Activated naive CD8-positive, alpha-beta T cell treated with anti-CD3 and anti-CD28 coated beads, Interleukin-2, amount 10 ng/mL, durations not matched to agents 7 days and 5 days (primary cell): ENCODE measurements around the gene BOD1L1. TPM values are rescaled to one million over a fixed set of nuclear protein-coding genes. Genes with fewer than 3 reads are reported as not detected.

Experiments
- ATAC-seq: fragments of 150-1000 bp; cut with Tn5 transposase; one replicate; pipeline ENCODE4 v1.10.0; 2021; ENCODE audit warnings: low read depth, moderate library complexity
- POLR2A ChIA-PET: fragments of 350-600 bp; sonication (Branson Sonifier 250); formaldehyde crosslinking; loops from one replicate; lab custom pipeline; 2021; ENCODE audit warnings: antibody characterized with exemption; lab: Charles Lee
- DNase-seq: peaks from one replicate; pipeline ENCODE4 v3.0.0; 2021
- H3K27ac Mint-ChIP-seq: one replicate; pipeline ENCODE4 v1.8.0; 2022; ENCODE audit warnings: mild to moderate bottlenecking, mixed read lengths
- H3K27me3 Mint-ChIP-seq: one replicate; pipeline ENCODE4 v1.8.0; 2022; ENCODE audit warnings: mild to moderate bottlenecking, moderate library complexity, mixed read lengths
- H3K36me3 Mint-ChIP-seq: one replicate; pipeline ENCODE4 v1.8.0; 2021; ENCODE audit warnings: mild to moderate bottlenecking, mixed read lengths
- H3K4me1 Mint-ChIP-seq: one replicate; pipeline ENCODE4 v1.8.0; 2021; ENCODE audit warnings: mixed read lengths
- H3K4me3 Mint-ChIP-seq: one replicate; pipeline ENCODE4 v1.8.0; 2022; ENCODE audit warnings: mild to moderate bottlenecking, moderate library complexity, mixed read lengths
- H3K9me3 Mint-ChIP-seq: one replicate; pipeline ENCODE4 v1.8.0; 2021; ENCODE audit warnings: mixed read lengths
- total RNA-seq, 2 experiments: library from RNA; stranded (reverse); gene quantifications; one replicate each; pipeline ENCODE4 v1.2.3, GENCODE V29; 2021

BOD1L1 gene
- total RNA-seq, 2 experiments from 2014 or later: 50.6 to 52.5 TPM

GRCh38 chr4:13528821-13529127 lies 98.8 kb downstream of the BOD1L1 start:
- Mint-ChIP-seq H3K27me3 (peaks cover 91% of the 10 kb centered on the region), H3K4me3 (peak overlapping the region; percentile 50), H3K9me3 (peaks cover 8% of the 10 kb centered on the region), H3K27ac (peak overlapping the region; percentile 70), H3K36me3 (peaks cover 2% of the 10 kb centered on the region), H3K4me1 (peaks cover 19% of the 10 kb centered on the region)
- ATAC-seq (no peak), DNase-seq (no peak)
- POLR2A ChIA-PET: no interaction called here

DNA sequence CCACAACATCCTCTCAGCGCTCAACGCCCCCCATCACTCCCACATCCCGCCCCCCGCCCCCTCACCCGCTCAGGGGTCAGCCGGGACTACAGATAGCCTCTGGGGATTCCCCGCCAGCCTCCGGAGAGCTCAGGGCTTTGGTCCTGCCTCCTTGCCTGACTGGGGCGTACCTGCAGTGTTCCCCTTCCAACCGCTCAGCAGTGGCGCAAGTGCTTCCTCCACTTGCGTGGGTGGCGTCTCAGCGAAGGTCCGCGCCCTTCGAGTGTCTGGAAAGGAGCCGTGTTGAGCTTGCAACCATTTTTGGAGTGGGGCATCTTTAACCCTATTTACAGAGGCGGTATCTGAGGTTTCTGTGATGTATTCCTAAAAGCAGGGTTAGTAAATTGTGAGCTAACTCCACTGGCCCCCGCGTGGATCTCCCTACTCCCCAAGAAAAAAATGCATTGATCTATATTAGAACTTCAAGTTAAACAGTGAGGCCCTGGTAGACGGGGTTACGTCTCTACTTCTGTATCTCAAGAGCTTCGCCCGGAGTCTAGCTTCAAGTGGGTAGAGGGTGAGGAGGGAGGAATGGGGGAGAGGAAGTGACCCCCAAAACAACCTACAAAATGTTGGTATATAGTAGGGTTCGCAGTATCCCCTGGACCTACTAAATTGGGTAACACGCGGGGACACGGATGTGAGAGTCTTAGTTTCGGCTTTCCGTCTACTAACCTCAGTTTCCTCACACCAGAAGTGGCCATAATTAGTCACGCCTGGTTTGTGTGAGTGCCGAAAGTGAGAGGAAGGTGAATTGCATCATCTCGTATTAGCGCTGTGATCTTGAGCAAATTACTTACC lies 99.3 kb downstream of the BOD1L1 start:
- POLR2A ChIA-PET: interaction anchor here (1.2 kb wide), 1 partner anchor 15 kb away, joined by 3 read pairs; no protein-coding TSS in a partner anchor
- peaks cover 8% of the 10 kb centered on the region for H3K9me3 Mint-ChIP-seq
- peaks cover 2% of the 10 kb centered on the region for H3K36me3 Mint-ChIP-seq
- H3K27ac Mint-ChIP-seq: peak overlapping the region; percentile 70
- DNase-seq (peak; percentile 34), ATAC-seq (peak; percentile 35)
- H3K4me3 Mint-ChIP-seq: peak overlapping the region; percentile 50
- H3K27me3 Mint-ChIP-seq: peaks cover 89% of the 10 kb centered on the region
- H3K4me1 Mint-ChIP-seq: peaks cover 20% of the 10 kb centered on the region

- DNase-seq (peak; percentile 44), ATAC-seq (peak; percentile 41)
- H3K27ac Mint-ChIP-seq: peak overlapping the region; percentile 56
- peaks cover 89% of the 10 kb centered on the region for H3K27me3 Mint-ChIP-seq
- H3K4me3 Mint-ChIP-seq: peak overlapping the region; percentile 42
- POLR2A ChIA-PET: interaction anchor here (1.2 kb wide), 1 partner anchor 16 kb away, joined by 3 read pairs; no protein-coding TSS in a partner anchor
- peaks cover 8% of the 10 kb centered on the region for H3K9me3 Mint-ChIP-seq
- peaks cover 23% of the 10 kb centered on the region for H3K4me1 Mint-ChIP-seq
- peaks cover 2% of the 10 kb centered on the region for H3K36me3 Mint-ChIP-seq
Observed at GRCh38 chr4:13527192-13527980, 100.1 kb downstream of the BOD1L1 start.

GRCh38 chr4:13526658-13527057 lies 100.9 kb downstream of the BOD1L1 start:
- Mint-ChIP-seq H3K27ac (no peak overlapping the region), H3K4me3 (no peak overlapping the region), H3K36me3 (peaks cover 2% of the 10 kb centered on the region), H3K4me1 (peaks cover 23% of the 10 kb centered on the region), H3K9me3 (peaks cover 8% of the 10 kb centered on the region), H3K27me3 (peaks cover 91% of the 10 kb centered on the region)
- POLR2A ChIA-PET: interaction anchor here (1.2 kb wide), 1 partner anchor 17 kb away, joined by 3 read pairs; no protein-coding TSS in a partner anchor
- DNase-seq: no peak
- no peak for ATAC-seq

GRCh38 chr4:13525606-13526281 lies 101.8 kb downstream of the BOD1L1 start:
- H3K36me3 Mint-ChIP-seq: peaks cover 2% of the 10 kb centered on the region
- POLR2A ChIA-PET: no interaction called here
- no peak overlapping the region for H3K27ac Mint-ChIP-seq
- H3K9me3 Mint-ChIP-seq: peaks cover 8% of the 10 kb centered on the region
- H3K4me1 Mint-ChIP-seq: peaks cover 16% of the 10 kb centered on the region
- H3K4me3 Mint-ChIP-seq: no peak overlapping the region
- no peak for DNase-seq
- no peak for ATAC-seq
- peaks cover 88% of the 10 kb centered on the region for H3K27me3 Mint-ChIP-seq

- DNase-seq (no peak), ATAC-seq (no peak)
- Mint-ChIP-seq H3K4me3 (no peak overlapping the region), H3K4me1 (peaks cover 16% of the 10 kb centered on the region), H3K27ac (no peak overlapping the region), H3K9me3 (peaks cover 8% of the 10 kb centered on the region), H3K36me3 (peaks cover 2% of the 10 kb centered on the region), H3K27me3 (peaks cover 85% of the 10 kb centered on the region)
- POLR2A ChIA-PET: no interaction called here
Observed at GRCh38 chr4:13524504-13525243, 102.9 kb downstream of the BOD1L1 start.

GRCh38 chr4:13523591-13524503 lies 103.7 kb downstream of the BOD1L1 start:
- Mint-ChIP-seq H3K4me3 (no peak overlapping the region), H3K27ac (peak overlapping the region; percentile 24), H3K36me3 (peaks cover 1% of the 10 kb centered on the region), H3K9me3 (peaks cover 7% of the 10 kb centered on the region), H3K27me3 (peaks cover 82% of the 10 kb centered on the region), H3K4me1 (peaks cover 15% of the 10 kb centered on the region)
- DNase-seq (no peak), ATAC-seq (no peak)
- POLR2A ChIA-PET: no interaction called here

GRCh38 chr4:13523105-13523477 lies 104.4 kb downstream of the BOD1L1 start:
- H3K27me3 Mint-ChIP-seq: peaks cover 80% of the 10 kb centered on the region
- no peak for ATAC-seq
- H3K27ac Mint-ChIP-seq: no peak overlapping the region
- peak; percentile 38 for DNase-seq
- POLR2A ChIA-PET: no interaction called here
- peak overlapping the region; percentile 45 for H3K4me3 Mint-ChIP-seq
- H3K4me1 Mint-ChIP-seq: peaks cover 8% of the 10 kb centered on the region
- peaks cover 5% of the 10 kb centered on the region for H3K9me3 Mint-ChIP-seq
- H3K36me3 Mint-ChIP-seq: no peaks in the 10 kb centered on the region

- peaks cover 7% of the 10 kb centered on the region for H3K4me1 Mint-ChIP-seq
- H3K27ac Mint-ChIP-seq: no peak overlapping the region
- POLR2A ChIA-PET: interaction anchor here (0.8 to 1.0 kb wide), 2 partner anchors 15 to 21 kb away, joined by 3 read pairs; no protein-coding TSS in a partner anchor
Observed at GRCh38 chr4:13522282-13523104, 105.0 kb downstream of the BOD1L1 start.

DNA sequence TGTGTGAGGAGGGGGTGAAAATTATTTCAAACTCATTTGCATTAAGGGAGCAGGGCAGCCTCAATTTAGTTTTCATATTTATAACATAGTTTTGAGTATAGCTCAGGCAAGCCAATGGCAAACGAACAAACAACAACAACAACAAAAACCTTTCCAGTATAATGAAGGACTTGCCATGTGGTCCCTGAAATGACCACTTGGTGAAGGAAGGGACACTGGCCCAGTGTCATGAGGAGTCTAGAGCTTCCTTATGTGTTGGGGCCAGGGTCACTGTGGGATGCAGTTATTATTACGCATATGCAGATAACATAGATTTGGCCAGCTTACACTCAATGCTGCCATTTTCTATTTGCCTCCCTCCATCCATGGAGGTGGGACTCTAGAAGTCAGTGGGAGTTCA lies 106.5 kb downstream of the BOD1L1 start:
- DNase-seq (no peak), ATAC-seq (no peak)
- Mint-ChIP-seq H3K27ac (no peak overlapping the region), H3K36me3 (no peaks in the 10 kb centered on the region), H3K4me3 (no peak overlapping the region), H3K9me3 (peaks cover 5% of the 10 kb centered on the region), H3K4me1 (peaks cover 4% of the 10 kb centered on the region), H3K27me3 (peaks cover 74% of the 10 kb centered on the region)
- POLR2A ChIA-PET: interaction anchor here (1.0 kb wide), 1 partner anchor 22 kb away, joined by 3 read pairs; no protein-coding TSS in a partner anchor

More at GRCh38 chr4:13522282-13523104, 105.0 kb downstream of the BOD1L1 start:
- Mint-ChIP-seq H3K36me3 (no peaks in the 10 kb centered on the region), H3K27me3 (peaks cover 81% of the 10 kb centered on the region), H3K4me3 (peak overlapping the region; percentile 45), H3K9me3 (peaks cover 5% of the 10 kb centered on the region)
- DNase-seq: peak; percentile 56
- no peak for ATAC-seq
